IPS-15b (cell line): ENCODE data around the gene SHANK1.
"Not testable (repeated sequence)": the region's sequence is repeated elsewhere in the genome, so short reads cannot be mapped to it uniquely, and the experiment has no call there.

Source experiments
- H3K27me3 ChIP-seq: one replicate; pipeline ENCODE4 v1.6.1; 2013; ENCODE audit warnings: low read length; ENCODE audit not compliant: control insufficient read depth, insufficient read depth
- H3K36me3 ChIP-seq: one replicate; pipeline ENCODE4 v1.6.1; 2013; ENCODE audit warnings: low read length; ENCODE audit not compliant: control insufficient read depth, insufficient read depth
- H3K4me1 ChIP-seq: one replicate; pipeline ENCODE4 v1.6.1; 2013; ENCODE audit warnings: mild to moderate bottlenecking, low read length; ENCODE audit not compliant: control insufficient read depth, insufficient read depth
- H3K4me3 ChIP-seq: one replicate; pipeline ENCODE4 v1.5.1; 2013; ENCODE audit warnings: low read depth, low read length
- H3K9ac ChIP-seq: one replicate; pipeline ENCODE4 v1.6.1; 2013; ENCODE audit warnings: low read depth, mild to moderate bottlenecking, low read length
- H3K9me3 ChIP-seq: one replicate; pipeline ENCODE4 v1.6.1; 2013; ENCODE audit warnings: mild to moderate bottlenecking, low read length; ENCODE audit not compliant: control insufficient read depth, insufficient read depth

The SHANK1 gene

DNA sequence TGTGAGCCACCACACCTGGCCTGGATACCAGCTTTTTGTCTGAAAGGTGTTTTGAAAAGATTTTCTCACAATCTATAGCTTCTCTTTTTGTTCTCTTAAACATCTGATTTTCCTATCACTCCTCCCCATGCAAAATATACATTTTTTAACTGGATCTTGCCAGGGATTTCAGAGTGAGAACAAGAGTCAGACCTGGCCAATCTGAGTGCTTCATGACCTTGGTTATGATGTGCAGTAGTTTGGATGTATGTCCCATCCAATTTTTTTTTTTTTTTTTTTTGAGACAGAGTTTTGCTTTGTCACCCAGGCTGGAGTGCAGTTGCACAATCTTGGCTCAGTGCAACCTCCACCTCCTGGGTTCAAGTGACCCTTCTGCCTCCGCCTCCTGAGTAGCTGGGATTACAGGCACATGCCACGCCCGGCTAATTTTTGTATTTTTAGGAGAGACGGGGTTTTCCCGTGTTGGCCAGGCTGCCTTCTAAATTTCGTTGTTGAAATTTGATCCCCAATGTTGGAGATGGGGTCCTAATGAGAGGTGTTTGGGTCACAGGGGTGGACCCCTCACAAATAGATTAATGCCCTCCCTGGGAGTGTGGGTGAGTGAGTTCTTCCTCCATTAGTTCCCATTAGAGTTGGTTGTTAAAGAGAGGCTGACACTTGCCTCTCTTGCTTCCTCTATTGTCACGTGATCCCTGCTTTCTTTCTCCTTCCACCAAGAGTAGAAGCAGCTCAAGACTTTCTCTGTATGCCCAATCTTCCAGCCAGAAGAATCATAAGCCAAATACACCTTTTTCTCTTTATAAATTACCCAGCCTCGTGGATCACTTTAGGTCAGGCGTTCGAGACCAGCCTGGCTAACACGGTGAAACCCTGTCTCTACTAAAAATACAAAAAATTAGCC, 106.8 kb downstream of the SHANK1 start:
- H3K27me3 ChIP-seq, H3K36me3 ChIP-seq, H3K4me3 ChIP-seq, H3K9ac ChIP-seq, H3K9me3 ChIP-seq, H3K4me1 ChIP-seq: not testable (repeated sequence)
